ENCODE data around the gene CS.
A peak's percentile ranks its signal among the peaks of the same experiment; 100 is the strongest.

- TF ChIP-seq POLR2A (IDR thresholded peaks at IDR 0.05): peak; percentile 97 to 98
- TF ChIP-seq CTCF (IDR thresholded peaks at IDR 0.05 in 4 of 5, conservative IDR thresholded peaks at IDR 0.05 in 1 of 5): peak; percentile 48 to 81 (median 78)
Observed at GRCh38 chr12:56266693-56267442, 33.3 kb downstream of the CS start, which contains the start of gene COQ10A.

Measured in gastrocnemius medialis (tissue), 4 donors.